ENCODE measurements around the gene FAM219B.
"Not testable (repeated sequence)": the region's sequence is repeated elsewhere in the genome, so short reads cannot be mapped to it uniquely, and the experiment has no call there.

The FAM219B gene

GRCh38 chr15:74904190-74904805 is 2.4 kb downstream of the FAM219B start:
- DNase-seq (ENCODE audit: extremely low read depth in 1 of 2, low read depth in 1 of 2) = no peak

- DNase-seq (ENCODE audit: extremely low read depth in 1 of 2, low read depth in 1 of 2) = no peak
Observed at GRCh38 chr15:74903676-74904075, 3.0 kb downstream of the FAM219B start.

- no peak for DNase-seq (ENCODE audit: extremely low read depth in 1 of 2, low read depth in 1 of 2)
Observed at GRCh38 chr15:74902295-74903075, 4.2 kb downstream of the FAM219B start.

- DNase-seq (ENCODE audit: extremely low read depth in 1 of 2, low read depth in 1 of 2) = peak in 1 of 2 donors; percentile 35
Observed at GRCh38 chr15:74901612-74902063, 5.0 kb downstream of the FAM219B start.

GRCh38 chr15:74897300-74897701 is 9.3 kb downstream of the FAM219B start:
- no peak for DNase-seq (ENCODE audit: extremely low read depth in 1 of 2, low read depth in 1 of 2)

- no peak for DNase-seq (ENCODE audit: extremely low read depth in 1 of 2, low read depth in 1 of 2)
Observed at GRCh38 chr15:74896316-74896715, 10.3 kb downstream of the FAM219B start.

- no peak for DNase-seq (ENCODE audit: extremely low read depth in 1 of 2, low read depth in 1 of 2)
Observed at GRCh38 chr15:74895830-74896229, 10.8 kb downstream of the FAM219B start.

GRCh38 chr15:74894383-74894782 is 12.3 kb downstream of the FAM219B start:
- DNase-seq (ENCODE audit: extremely low read depth in 1 of 2, low read depth in 1 of 2) = not testable (repeated sequence)

- DNase-seq (ENCODE audit: extremely low read depth in 1 of 2, low read depth in 1 of 2) = no peak
Observed at GRCh38 chr15:74893627-74894026, 13.0 kb downstream of the FAM219B start.

- DNase-seq (ENCODE audit: extremely low read depth in 1 of 2, low read depth in 1 of 2) = no peak
Observed at GRCh38 chr15:74892931-74893330, 13.7 kb downstream of the FAM219B start.

GRCh38 chr15:74892313-74892712 is 14.3 kb downstream of the FAM219B start:
- no peak for DNase-seq (ENCODE audit: extremely low read depth in 1 of 2, low read depth in 1 of 2)

- DNase-seq (ENCODE audit: extremely low read depth in 1 of 2, low read depth in 1 of 2) = no peak
Observed at GRCh38 chr15:74891469-74891868, 15.2 kb downstream of the FAM219B start.

GRCh38 chr15:74890665-74890960 is 16.0 kb downstream of the FAM219B start:
- no peak for DNase-seq (ENCODE audit: extremely low read depth in 1 of 2, low read depth in 1 of 2)

- peak; percentile 49 to 74 for DNase-seq (ENCODE audit: extremely low read depth in 1 of 2, low read depth in 1 of 2)
Observed at GRCh38 chr15:74889883-74890664, 16.6 kb downstream of the FAM219B start, which contains the start of gene MPI. Gene MPI, plus strand, starts transcription at chr15:74890042. Its CDS starts 32 bp downstream, at chr15:74890074.

GRCh38 chr15:74889390-74889882 is 17.2 kb downstream of the FAM219B start:
- DNase-seq (ENCODE audit: extremely low read depth in 1 of 2, low read depth in 1 of 2) = no peak

- DNase-seq (ENCODE audit: extremely low read depth in 1 of 2, low read depth in 1 of 2) = no peak
Observed at GRCh38 chr15:74888716-74889115, 17.9 kb downstream of the FAM219B start.

GRCh38 chr15:74887537-74888193 is 19.0 kb downstream of the FAM219B start:
- not testable (repeated sequence) for DNase-seq (ENCODE audit: extremely low read depth in 1 of 2, low read depth in 1 of 2)

GRCh38 chr15:74885461-74885860 is 21.2 kb downstream of the FAM219B start:
- no peak for DNase-seq (ENCODE audit: extremely low read depth in 1 of 2, low read depth in 1 of 2)

- no peak for DNase-seq (ENCODE audit: extremely low read depth in 1 of 2, low read depth in 1 of 2)
Observed at GRCh38 chr15:74884428-74885223, 22.0 kb downstream of the FAM219B start.

GRCh38 chr15:74882528-74882927 is 24.1 kb downstream of the FAM219B start:
- DNase-seq (ENCODE audit: extremely low read depth in 1 of 2, low read depth in 1 of 2) = no peak
